Measurements from ENCODE around the gene CMSS1. TPM values are rescaled to one million over a fixed set of nuclear protein-coding genes. Genes with fewer than 3 reads are reported as not detected.

Gene CMSS1
- total RNA-seq, 1 experiment from 2014 or later, result 86.3 TPM

DNA sequence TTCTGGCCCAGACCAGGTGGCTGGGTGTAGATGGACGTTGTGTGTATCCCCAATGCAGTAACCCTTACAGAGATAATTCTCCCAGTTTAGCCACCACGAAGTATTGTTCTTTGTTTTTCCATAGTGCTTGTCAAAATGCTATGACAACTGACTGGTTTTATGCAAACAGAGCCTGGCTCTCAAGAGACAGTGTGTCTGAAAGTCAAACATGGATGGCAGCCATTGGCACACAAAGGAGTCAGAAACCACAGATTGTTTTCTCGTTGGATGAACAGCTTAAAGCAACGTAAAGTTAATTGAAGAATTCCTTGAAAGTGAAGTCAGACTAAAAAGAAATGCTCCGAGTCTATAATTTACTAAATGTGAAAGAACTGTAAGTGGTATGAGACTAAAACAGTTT, 205.5 kb downstream of the CMSS1 start:
- intact Hi-C loops (cut with micrococcal nuclease; ENCODE audit: unreplicated experiment) (no loop called here), in situ Hi-C loops (cut with HindIII; ENCODE audit: low pct_unique_long_range_greater_than_20kb, low sequenced_read_pairs) (no loop called here)
- Histone ChIP-seq H3K27ac (ENCODE audit: low read length) (no peak overlapping the region), H3K4me1 (ENCODE audit: control insufficient read depth, insufficient read depth, low read length) (no peaks in the 10 kb centered on the region), H3K9me3 (ENCODE audit: control insufficient read depth, insufficient read depth, low read depth, low read length) (no peaks in the 10 kb centered on the region), H3K4me3 (ENCODE audit: low read depth in 2 of 2, low read length in 2 of 2) (no peak overlapping the region), H3K27me3 (ENCODE audit: control insufficient read depth, insufficient read depth, low read length) (no peaks in the 10 kb centered on the region), H3K36me3 (ENCODE audit: control insufficient read depth, insufficient read depth, low read length) (no peaks in the 10 kb centered on the region)
- TF ChIP-seq, protein P1, sequence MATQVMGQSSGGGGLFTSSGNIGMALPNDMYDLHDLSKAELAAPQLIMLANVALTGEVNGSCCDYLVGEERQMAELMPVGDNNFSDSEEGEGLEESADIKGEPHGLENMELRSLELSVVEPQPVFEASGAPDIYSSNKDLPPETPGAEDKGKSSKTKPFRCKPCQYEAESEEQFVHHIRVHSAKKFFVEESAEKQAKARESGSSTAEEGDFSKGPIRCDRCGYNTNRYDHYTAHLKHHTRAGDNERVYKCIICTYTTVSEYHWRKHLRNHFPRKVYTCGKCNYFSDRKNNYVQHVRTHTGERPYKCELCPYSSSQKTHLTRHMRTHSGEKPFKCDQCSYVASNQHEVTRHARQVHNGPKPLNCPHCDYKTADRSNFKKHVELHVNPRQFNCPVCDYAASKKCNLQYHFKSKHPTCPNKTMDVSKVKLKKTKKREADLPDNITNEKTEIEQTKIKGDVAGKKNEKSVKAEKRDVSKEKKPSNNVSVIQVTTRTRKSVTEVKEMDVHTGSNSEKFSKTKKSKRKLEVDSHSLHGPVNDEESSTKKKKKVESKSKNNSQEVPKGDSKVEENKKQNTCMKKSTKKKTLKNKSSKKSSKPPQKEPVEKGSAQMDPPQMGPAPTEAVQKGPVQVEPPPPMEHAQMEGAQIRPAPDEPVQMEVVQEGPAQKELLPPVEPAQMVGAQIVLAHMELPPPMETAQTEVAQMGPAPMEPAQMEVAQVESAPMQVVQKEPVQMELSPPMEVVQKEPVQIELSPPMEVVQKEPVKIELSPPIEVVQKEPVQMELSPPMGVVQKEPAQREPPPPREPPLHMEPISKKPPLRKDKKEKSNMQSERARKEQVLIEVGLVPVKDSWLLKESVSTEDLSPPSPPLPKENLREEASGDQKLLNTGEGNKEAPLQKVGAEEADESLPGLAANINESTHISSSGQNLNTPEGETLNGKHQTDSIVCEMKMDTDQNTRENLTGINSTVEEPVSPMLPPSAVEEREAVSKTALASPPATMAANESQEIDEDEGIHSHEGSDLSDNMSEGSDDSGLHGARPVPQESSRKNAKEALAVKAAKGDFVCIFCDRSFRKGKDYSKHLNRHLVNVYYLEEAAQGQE (IDR thresholded peaks at IDR 0.05; ENCODE audit: insufficient read depth in 1 of 2, low read depth in 2 of 2, low read length in 1 of 2), result no peak
- TF ChIP-seq, protein P2, sequence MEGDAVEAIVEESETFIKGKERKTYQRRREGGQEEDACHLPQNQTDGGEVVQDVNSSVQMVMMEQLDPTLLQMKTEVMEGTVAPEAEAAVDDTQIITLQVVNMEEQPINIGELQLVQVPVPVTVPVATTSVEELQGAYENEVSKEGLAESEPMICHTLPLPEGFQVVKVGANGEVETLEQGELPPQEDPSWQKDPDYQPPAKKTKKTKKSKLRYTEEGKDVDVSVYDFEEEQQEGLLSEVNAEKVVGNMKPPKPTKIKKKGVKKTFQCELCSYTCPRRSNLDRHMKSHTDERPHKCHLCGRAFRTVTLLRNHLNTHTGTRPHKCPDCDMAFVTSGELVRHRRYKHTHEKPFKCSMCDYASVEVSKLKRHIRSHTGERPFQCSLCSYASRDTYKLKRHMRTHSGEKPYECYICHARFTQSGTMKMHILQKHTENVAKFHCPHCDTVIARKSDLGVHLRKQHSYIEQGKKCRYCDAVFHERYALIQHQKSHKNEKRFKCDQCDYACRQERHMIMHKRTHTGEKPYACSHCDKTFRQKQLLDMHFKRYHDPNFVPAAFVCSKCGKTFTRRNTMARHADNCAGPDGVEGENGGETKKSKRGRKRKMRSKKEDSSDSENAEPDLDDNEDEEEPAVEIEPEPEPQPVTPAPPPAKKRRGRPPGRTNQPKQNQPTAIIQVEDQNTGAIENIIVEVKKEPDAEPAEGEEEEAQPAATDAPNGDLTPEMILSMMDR (IDR thresholded peaks at IDR 0.05), result no peak
- TF ChIP-seq TCF7L2 (IDR thresholded peaks at IDR 0.05; ENCODE audit: low read depth, low read length) (no peak), SIN3A (IDR thresholded peaks at IDR 0.05; ENCODE audit: borderline replicate concordance, insufficient read depth, low read depth, low read length) (no peak), POLR2AphosphoS5 (IDR thresholded peaks at IDR 0.05; ENCODE audit: low read depth, low read length) (no peak)
- ChIA-PET CTCF (no interaction called here), POLR2A (interaction anchor here (0.7 kb wide), 1 partner anchor 153 kb away, joined by 3 read pairs; no protein-coding TSS in a partner anchor)
- no TSS peak for BruUV-seq (replicated peaks)
- DNase-seq (ENCODE audit: low read depth, low spot score), result no peak
- no peak for ATAC-seq

DNA sequence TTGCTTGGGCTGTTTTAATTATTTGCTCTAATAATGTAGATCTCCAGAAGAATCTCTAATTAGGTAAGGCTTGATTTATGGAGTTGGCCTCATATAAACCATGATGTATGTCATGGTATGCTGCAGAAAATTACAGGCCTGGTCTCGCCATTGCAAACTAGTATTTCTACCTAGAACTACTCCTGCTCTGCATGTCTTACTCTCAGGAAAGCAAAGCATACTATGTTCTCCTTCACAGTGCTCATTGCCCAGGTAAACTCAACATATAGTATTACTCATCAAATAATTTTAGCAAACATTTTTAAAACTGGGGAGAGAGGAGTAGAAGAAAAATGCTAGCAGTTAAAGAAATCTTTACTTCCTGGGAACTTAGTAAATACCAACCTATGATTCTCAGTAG, 205.9 kb downstream of the CMSS1 start:
- in situ Hi-C loops (cut with HindIII; ENCODE audit: low pct_unique_long_range_greater_than_20kb, low sequenced_read_pairs) (no loop called here), intact Hi-C loops (cut with micrococcal nuclease; ENCODE audit: unreplicated experiment) (no loop called here)
- no peak overlapping the region for H3K27ac ChIP-seq (ENCODE audit: low read length)
- ATAC-seq (no peak), DNase-seq (ENCODE audit: low read depth, low spot score) (no peak)
- CTCF ChIA-PET, result no interaction called here
- H3K36me3 ChIP-seq (ENCODE audit: control insufficient read depth, insufficient read depth, low read length), result no peaks in the 10 kb centered on the region
- TF ChIP-seq POLR2AphosphoS5 (IDR thresholded peaks at IDR 0.05; ENCODE audit: low read depth, low read length) (no peak), SIN3A (IDR thresholded peaks at IDR 0.05; ENCODE audit: borderline replicate concordance, insufficient read depth, low read depth, low read length) (no peak), TCF7L2 (IDR thresholded peaks at IDR 0.05; ENCODE audit: low read depth, low read length) (no peak)
- TF ChIP-seq, protein P1 (IDR thresholded peaks at IDR 0.05; ENCODE audit: insufficient read depth in 1 of 2, low read depth in 2 of 2, low read length in 1 of 2), result no peak
- H3K4me1 ChIP-seq (ENCODE audit: control insufficient read depth, insufficient read depth, low read length), result no peaks in the 10 kb centered on the region
- no peak overlapping the region for H3K4me3 ChIP-seq (ENCODE audit: low read depth in 2 of 2, low read length in 2 of 2)
- H3K27me3 ChIP-seq (ENCODE audit: control insufficient read depth, insufficient read depth, low read length), result no peaks in the 10 kb centered on the region
- no peaks in the 10 kb centered on the region for H3K9me3 ChIP-seq (ENCODE audit: control insufficient read depth, insufficient read depth, low read depth, low read length)
- BruUV-seq (replicated peaks), result no TSS peak
- POLR2A ChIA-PET, result interaction anchor here (0.7 kb wide), 1 partner anchor 154 kb away, joined by 3 read pairs; no protein-coding TSS in a partner anchor
